ENCODE data around the gene MRPS2.
"Not testable (repeated sequence)": the region's sequence is repeated elsewhere in the genome, so short reads cannot be mapped to it uniquely, and the experiment has no call there.

MRPS2 gene

GRCh38 chr9:135516132-135516860 is 15.8 kb downstream of the MRPS2 start:
- no peak for DNase-seq (ENCODE audit: low read depth)

- DNase-seq (ENCODE audit: low read depth): no peak
These were observed 16.9 kb downstream of the MRPS2 start for GRCh38 chr9:135517407-135517822.

- no peak for DNase-seq (ENCODE audit: low read depth)
These were observed 18.9 kb downstream of the MRPS2 start for GRCh38 chr9:135519179-135519971.

- DNase-seq (ENCODE audit: low read depth): no peak
These were observed 20.6 kb downstream of the MRPS2 start, which contains the start of gene LCN1 for GRCh38 chr9:135520916-135521607. Gene LCN1 (plus strand): TSS chr9:135521440. CDS start chr9:135521498, 58 bp downstream.

- no peak for DNase-seq (ENCODE audit: low read depth)
These were observed 21.2 kb downstream of the MRPS2 start for GRCh38 chr9:135521608-135522095.

- no peak for DNase-seq (ENCODE audit: low read depth)
These were observed 21.8 kb downstream of the MRPS2 start for GRCh38 chr9:135522137-135522877.

- no peak for DNase-seq (ENCODE audit: low read depth)
These were observed 22.4 kb downstream of the MRPS2 start for GRCh38 chr9:135522931-135523330.

GRCh38 chr9:135523521-135524129 is 23.1 kb downstream of the MRPS2 start:
- DNase-seq (ENCODE audit: low read depth): no peak

- no peak for DNase-seq (ENCODE audit: low read depth)
These were observed 23.8 kb downstream of the MRPS2 start for GRCh38 chr9:135524130-135524861.

GRCh38 chr9:135525241-135526088 is 25.0 kb downstream of the MRPS2 start:
- no peak for DNase-seq (ENCODE audit: low read depth)

GRCh38 chr9:135526089-135526729 is 25.7 kb downstream of the MRPS2 start:
- no peak for DNase-seq (ENCODE audit: low read depth)

GRCh38 chr9:135526730-135527571 is 26.5 kb downstream of the MRPS2 start:
- DNase-seq (ENCODE audit: low read depth): no peak

- DNase-seq (ENCODE audit: low read depth): not testable (repeated sequence)
These were observed 28.5 kb downstream of the MRPS2 start for GRCh38 chr9:135528842-135529435.

- DNase-seq (ENCODE audit: low read depth): no peak
These were observed 29.7 kb downstream of the MRPS2 start for GRCh38 chr9:135530146-135530545.

- no peak for DNase-seq (ENCODE audit: low read depth)
These were observed 30.6 kb downstream of the MRPS2 start for GRCh38 chr9:135531096-135531495.

- DNase-seq (ENCODE audit: low read depth): no peak
These were observed 32.6 kb downstream of the MRPS2 start for GRCh38 chr9:135533113-135533512.

- DNase-seq (ENCODE audit: low read depth): no peak
These were observed 33.2 kb downstream of the MRPS2 start for GRCh38 chr9:135533674-135534073.

- peak; percentile 20 for DNase-seq (ENCODE audit: low read depth)
These were observed 33.8 kb downstream of the MRPS2 start for GRCh38 chr9:135534192-135534711.

Measured in iris pigment epithelial cell (primary cell).